ENCODE measurements around the gene CFAP251. TPM values are rescaled to one million over a fixed set of nuclear protein-coding genes. Genes with fewer than 3 reads are reported as not detected.

Gene CFAP251
- total RNA-seq, 2 experiments from 2014 or later: 1.9 to 2.2 TPM

Other genes starting within 250 kb of the CFAP251 start
- 1 to 10 TPM; 3.6 to 4.2 TPM for gene MORN3, start 248.9 kb upstream of the CFAP251 start, total RNA-seq
- 1 to 10 TPM; 5.1 to 5.8 TPM for gene TMEM120B, start 205.8 kb upstream of the CFAP251 start, total RNA-seq
- gene RHOF, start 124.9 kb upstream of the CFAP251 start, total RNA-seq: 100 to 1,000 TPM; 157 to 163 TPM
- 10 to 100 TPM; 26.5 to 26.9 TPM for gene SETD1B, start 114.6 kb upstream of the CFAP251 start, total RNA-seq
- not detected for gene HPD, start 59.7 kb upstream of the CFAP251 start, total RNA-seq
- 10 to 100 TPM; 56.3 to 59.7 TPM for gene PSMD9, start 29.8 kb upstream of the CFAP251 start, total RNA-seq
- gene BCL7A, start 103.3 kb downstream of the CFAP251 start, total RNA-seq: 1 to 10 TPM; 3.7 to 4.2 TPM
- gene MLXIP, start 160.2 kb downstream of the CFAP251 start, total RNA-seq: 10 to 100 TPM; 26.0 to 29.6 TPM